GM18498 (cell line): ENCODE measurements around the gene KLHL11.
"Not testable (repeated sequence)": the region's sequence is repeated elsewhere in the genome, so short reads cannot be mapped to it uniquely, and the experiment has no call there.

Experiments
- ATAC-seq: cut with Tn5 transposase; IDR thresholded peaks from one replicate; pipeline ENCODE4 v1.9.1; 2021; ENCODE audit warnings: mild to moderate bottlenecking, moderate library complexity; ENCODE audit not compliant: unreplicated experiment

KLHL11 gene

DNA sequence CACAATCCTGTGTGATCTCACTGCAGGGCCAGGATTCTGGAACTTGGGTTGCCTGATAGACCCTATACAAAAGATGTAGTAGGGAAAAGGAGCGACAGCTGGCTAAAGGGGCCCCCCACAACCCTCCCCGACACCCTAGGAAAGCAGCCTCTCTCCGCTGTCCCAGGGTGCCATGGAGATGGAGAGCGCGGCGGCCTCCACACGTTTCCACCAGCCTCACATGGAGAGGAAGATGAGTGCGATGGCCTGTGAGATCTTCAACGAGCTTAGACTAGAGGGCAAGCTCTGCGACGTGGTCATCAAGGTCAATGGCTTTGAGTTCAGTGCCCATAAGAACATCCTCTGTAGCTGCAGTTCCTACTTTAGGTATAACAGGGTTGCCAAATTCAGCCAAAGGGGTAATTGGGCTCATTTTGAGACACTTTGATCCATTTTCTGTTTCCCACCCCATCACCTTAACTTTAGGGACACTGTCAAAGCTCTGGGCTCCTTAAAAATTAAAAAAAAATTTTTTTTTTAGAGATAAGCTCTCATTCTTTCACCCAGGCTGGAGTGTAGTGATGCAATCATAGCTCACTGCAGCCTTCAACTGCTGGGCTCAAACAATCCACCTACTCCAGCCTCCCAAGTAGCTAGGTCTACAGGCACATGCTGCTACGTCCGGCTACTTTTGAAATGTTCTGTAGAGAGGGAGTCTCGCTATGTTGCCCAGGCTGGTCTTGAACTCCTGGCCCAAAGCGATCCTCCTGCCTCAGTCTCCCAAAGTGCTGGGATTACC lies 27.3 kb downstream of the KLHL11 start, which contains the start of gene KLHL10:
TSS of gene KLHL10 (plus strand) at position 65 of the 778 bp plus-strand sequence. CDS start at position 173, 108 bp downstream.
- ATAC-seq = no peak

DNA sequence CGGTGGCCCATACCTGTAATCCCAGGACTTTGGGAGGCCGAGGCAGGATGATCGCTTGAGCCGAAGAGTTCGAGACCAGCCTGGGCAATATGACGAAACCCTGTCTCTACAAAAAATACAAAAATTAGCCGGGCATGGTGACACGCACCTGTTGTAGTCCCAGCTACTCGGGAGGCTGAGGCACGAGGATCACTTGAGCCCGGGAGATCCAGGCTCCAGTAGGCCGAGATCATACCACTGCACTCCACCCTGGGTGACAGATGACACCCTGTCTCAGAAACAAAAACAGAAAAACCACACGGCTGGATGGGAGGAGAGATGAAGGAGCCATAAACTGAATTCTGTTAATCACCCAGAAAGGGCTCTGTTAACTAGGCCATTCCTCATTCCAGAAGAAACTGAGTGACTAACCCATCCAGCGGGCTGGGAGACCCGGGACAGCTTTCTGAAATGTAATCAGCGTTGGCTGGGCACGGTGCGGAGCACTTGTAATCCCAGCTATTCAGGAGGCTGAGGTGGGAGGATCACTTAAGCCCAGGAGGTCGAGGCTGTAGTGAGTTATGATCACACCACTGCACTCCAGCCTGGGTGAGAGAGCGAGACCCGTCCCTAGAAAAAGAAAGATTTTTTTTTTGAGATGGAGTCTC lies 28.6 kb downstream of the KLHL11 start:
- no peak for ATAC-seq

DNA sequence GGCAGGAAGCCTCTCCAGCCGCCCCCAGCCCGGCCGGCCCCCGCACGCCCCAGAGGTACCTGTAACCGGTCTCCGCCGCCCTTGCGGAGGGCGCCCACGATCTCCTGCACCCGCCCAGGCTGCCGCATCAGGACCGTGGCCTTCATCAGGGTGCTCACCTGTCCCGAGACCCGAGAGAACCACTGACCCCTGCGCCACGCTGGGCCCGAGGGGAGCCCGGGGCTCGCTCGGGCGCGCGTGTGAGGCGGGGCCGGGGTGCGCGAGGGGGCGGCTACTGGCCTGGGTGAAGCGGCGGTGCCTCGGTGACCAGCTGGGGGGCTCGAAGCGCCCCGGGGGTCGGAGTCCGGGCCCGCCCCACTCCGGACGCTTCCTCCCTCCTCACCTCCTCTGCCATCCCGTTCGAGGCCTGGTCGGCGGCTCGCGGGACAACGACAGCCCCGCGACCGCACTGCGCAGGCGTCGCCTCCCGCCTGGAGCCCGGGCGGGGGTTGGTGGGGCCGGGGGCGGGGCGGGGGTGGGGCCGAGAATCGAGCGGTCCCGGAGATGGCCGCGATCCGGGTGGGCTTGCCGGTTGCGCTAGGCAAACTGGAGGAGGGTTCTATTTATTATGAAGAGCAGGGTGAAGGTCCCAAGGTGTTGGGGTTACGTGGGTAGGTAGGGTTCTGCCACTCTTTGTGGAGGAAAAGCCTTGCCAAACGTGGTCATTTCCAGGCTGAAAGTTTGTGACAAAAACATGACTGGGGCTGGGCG lies 29.2 kb downstream of the KLHL11 start, which contains the start of gene NT5C3B:
TSS of gene NT5C3B (minus strand) at position 433 of the 750 bp plus-strand sequence. CDS start at position 394, 39 bp downstream.
- peak; percentile 62 for ATAC-seq

DNA sequence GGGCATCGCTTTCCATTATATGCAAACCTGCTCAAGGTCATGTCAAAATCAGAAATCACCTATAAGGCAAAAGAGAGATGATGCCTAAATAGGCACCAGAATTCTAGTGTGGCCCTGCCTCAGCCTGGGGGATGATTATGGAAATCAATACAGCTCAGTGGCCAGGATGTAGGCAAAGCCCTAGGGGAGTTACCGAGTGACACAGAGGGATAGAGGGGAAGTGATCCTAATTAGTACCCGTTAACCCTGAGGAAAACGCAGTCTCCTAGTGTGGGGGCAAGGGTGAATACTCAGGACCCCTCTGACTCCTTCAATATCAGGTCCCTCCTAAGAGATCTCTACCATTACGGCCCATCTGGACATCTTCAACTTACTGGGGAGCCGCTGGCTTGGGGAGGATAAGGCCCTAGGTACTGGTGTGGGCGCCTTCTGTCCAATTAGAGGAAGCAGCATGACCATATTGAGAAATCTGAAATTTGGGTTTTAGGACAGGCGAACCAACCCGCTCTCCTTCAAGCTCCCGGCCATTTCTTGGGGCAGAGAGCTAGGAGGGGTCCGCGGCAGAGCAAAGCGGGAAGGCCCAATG lies 29.9 kb downstream of the KLHL11 start:
- peak; percentile 33 for ATAC-seq

DNA sequence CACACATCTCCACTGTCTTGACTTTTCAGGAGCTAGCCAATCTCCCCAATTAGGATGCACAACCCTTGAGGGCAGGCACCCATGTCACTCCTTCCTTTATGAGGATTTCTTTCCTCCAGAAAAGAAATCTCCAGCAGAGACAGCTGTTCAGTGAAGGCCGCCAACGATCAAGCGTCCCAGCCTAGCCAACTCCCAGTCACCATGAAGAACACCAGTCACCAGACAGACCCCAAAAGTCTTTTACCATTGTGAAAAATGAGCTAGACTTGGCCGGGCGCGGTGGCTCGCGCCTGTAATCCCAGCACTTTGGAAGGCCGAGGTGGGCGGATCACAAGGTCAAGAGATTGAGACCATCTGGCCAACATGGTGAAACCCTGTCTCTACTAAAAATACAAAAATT lies 35.3 kb downstream of the KLHL11 start:
- not testable (repeated sequence) for ATAC-seq

DNA sequence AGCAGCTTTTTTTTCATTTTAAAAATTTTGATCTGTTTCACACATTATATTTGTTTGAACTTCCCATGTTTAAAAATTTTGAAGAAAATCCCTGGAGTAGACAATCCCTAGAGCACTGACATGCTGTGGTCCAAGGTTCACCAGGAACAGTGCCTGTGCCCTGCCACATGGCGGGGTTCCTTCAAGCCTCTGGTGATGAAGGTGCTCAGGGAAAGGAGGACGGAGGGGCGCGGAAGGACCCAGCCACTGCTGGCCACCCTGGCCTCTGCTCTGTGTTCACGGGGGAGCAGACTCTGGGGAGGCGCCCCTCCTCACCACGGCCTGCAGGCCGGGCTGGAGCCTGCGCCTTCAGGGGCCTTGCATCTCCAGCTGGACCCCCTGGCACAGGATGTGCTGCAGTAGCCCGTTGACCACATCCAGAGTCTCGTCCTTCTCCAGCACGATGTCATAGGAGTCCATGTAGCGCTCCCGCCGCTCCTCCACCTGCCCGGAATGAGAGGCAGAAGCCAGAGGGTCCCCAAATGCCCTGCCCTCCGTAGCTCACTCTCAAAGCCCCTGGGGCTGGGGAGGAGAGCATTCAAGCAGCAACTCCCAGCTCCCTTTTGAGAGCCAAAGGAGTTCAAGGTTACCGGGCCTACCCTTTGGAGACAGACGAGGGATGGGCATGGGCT lies 39.9 kb downstream of the KLHL11 start:
- ATAC-seq = no peak

DNA sequence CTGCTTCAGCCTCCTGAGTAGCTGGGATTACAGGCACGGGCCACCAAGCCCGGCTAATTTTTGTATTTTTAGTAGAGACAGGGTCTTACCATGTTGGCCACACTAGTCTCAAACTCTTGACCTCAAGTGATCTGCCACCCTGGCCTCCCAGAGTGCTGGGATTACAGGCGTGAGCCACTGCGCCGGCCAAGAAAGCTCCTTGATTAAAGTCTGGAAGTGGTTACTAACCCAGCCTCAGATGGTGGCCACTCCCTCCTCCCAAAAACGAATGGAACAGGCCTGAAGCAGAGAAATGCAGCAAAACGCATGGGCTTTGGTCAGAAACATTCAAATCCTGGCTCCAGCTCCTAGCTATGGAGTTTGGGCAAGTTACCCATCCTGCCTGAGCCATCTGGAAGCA lies 41.1 kb downstream of the KLHL11 start:
- ATAC-seq = no peak

DNA sequence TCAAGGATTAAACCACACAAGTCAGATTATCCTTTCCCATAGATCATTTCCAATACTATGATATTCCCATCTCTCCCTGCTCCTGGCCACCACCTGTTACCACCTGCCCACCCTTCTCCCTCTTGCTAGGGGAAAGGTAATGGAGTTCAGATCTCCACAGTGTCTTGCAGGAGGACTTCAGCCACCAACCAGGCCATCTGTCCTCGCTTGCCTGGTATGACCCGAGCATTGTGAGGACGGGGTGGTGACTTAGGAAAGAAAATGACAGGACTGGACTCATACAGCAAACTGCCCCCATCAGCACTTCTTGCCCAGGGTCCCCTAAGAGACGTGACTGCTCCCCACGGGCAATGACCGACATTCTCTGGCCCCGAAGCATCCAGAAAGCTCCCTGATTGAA lies 41.6 kb downstream of the KLHL11 start:
- no peak for ATAC-seq

DNA sequence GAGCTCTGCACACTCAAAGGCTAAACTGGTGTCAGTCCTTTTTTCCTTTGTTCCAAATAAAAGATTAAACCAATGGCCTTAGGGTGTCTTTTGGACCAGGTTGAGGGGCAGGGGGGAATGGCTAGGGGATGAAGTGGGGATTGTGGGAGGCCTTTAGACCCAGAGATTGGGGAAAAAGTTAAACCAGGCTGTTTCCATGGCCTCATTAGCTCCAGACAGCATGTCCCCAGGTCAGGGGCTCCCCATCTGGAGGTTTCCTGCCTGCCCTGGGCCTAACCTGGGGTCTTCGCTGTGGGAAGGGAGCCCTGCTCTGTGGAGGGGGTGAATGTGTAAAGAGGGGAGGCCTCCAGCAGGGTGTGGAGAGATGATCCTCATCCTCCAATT lies 42.1 kb downstream of the KLHL11 start:
- no peak for ATAC-seq

DNA sequence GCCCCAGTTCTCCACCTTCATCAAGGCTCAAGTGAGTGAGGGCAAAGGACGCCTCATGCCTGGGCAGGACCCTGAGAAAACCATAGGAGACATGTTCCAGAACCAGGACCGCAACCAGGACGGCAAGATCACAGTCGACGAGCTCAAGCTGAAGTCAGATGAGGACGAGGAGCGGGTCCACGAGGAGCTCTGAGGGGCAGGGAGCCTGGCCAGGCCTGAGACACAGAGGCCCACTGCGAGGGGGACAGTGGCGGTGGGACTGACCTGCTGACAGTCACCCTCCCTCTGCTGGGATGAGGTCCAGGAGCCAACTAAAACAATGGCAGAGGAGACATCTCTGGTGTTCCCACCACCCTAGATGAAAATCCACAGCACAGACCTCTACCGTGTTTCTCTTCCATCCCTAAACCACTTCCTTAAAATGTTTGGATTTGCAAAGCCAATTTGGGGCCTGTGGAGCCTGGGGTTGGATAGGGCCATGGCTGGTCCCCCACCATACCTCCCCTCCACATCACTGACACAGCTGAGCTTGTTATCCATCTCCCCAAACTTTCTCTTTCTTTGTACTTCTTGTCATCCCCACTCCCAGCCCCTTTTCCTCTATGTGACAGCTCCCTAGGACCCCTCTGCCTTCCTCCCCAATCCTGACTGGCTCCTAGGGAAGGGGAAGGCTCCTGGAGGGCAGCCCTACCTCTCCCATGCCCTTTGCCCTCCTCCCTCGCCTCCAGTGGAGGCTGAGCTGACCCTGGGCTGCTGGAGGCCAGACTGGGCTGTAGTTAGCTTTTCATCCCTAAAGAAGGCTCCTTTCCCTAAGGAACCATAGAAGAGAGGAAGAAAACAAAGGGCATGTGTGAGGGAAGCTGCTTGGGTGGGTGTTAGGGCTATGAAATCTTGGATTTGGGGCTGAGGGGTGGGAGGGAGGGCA lies 42.7 kb downstream of the KLHL11 start:
- no peak for ATAC-seq

DNA sequence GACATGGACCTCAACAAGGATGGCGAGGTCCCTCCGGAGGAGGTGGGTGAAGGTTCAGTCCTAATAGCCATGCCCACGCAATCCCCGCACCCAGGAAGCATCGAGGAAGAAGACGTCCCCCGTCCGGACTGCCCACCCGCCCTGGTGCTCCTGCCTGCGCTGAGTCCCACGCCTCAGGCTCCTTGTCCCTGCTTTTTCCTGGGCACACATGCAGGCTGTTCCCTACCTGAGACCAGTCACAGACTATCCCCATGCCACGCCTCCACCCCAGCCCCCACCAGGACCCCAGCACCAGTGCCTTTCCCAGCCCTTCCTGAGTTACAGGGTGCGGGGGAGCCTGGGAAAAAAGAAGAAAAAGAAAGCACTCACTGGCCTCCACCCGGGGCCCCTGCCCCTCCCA lies 43.4 kb downstream of the KLHL11 start:
- ATAC-seq = no peak

DNA sequence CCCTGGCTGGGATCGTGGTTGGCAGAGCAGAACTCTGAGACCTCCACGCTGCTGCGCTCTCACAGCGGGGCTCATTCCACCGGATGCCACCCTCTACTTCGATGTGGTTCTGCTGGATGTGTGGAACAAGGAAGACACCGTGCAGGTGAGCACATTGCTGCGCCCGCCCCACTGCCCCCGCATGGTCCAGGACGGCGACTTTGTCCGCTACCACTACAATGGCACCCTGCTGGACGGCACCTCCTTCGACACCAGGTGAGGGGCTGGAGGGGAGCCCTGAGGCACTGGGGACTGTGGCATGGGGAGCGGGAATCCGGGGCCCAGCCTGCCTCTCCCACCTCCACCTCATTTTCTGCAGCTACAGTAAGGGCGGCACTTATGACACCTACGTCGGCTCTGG lies 47.2 kb downstream of the KLHL11 start:
- no peak for ATAC-seq

DNA sequence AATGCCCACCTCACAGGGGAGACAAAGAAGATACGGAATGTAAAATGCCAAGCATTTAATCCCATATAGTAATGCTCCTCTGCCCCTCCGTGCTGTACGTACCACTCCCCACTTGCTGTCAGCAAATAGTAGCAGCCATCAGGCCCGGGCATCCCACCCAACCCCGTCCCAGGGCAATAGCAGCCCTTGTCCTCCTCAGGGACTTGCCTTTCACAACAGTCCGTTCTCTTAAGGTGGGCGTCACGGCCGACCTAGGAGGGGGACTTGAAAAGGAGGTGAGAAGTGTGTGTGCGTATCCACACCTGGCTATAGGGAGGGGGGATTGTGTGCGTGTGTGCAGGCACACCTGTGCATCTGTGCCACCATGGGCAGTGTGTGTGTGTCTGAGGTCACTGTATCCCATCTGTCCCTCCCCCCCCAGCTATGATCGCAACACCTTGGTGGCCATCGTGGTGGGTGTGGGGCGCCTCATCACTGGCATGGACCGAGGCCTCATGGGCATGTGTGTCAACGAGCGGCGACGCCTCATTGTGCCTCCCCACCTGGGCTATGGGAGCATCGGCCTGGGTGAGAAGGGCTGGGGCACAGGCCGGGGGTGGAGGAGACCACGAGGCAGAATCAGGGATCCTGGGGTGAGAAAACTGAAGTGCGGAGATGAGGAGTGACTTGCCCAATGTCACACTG lies 48.4 kb downstream of the KLHL11 start:
- no peak for ATAC-seq

DNA sequence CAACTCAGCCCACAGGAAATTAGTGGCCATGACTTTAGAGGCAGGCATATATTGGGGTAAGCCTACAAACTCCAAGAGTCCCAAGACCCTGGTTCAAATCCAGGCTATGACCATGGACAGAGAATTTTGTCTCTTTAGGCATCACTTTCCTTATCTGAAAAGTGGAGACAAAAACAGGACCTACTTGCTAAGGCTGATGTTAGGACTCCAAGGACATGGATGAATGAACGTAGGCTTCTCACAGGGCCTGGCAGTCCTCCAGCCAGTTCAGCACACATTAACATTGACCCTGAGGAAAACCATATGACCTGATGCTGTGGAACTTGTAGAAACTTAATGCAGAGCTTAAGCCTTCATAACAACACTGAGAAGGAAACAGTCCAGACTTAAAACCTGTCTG lies 51.0 kb downstream of the KLHL11 start:
- no peak for ATAC-seq

DNA sequence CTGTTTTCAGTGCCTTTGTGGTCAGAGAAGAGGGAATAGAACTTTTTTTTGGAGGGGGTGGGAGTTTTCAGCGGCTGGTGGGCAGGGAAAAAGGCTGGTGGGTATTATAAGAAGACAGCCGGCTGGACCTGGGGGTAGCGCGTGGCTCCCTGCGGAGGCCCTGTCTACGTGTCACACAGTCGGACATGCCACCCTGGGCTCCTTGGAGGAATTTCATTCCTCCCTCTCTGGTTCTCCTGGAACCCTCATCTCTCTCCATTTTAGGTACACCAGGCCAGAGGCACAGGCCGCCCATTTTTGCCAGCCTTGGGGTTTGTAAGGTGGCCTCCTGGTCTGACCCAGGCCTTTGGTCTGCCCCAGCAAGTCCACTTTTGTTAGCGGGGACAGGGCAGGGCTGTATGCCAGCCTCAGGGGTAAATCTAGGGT lies 51.5 kb downstream of the KLHL11 start:
- no peak for ATAC-seq

DNA sequence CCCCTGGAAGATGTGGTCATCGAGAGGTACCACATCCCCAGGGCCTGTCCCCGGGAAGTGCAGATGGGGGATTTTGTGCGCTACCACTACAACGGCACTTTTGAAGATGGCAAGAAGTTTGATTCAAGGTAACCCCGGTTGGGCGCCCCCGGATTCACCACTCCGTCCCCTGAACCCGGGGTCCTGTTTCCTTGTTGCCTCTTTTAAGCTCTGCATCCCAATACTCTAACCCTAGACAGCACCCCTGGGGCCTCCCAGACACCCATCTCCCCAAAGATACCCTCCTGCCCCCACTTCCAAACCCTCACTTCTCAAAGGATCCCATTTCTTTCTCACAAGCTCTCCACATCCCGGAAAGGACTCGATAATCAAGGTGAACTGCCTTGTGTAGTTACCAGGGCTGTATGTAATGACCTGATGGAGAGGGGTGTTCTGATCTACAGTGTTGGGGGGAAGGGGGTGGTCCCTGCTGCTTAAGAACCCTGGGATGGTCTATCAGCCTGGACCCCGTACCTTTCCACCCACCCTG lies 52.0 kb downstream of the KLHL11 start:
- ATAC-seq = no peak

DNA sequence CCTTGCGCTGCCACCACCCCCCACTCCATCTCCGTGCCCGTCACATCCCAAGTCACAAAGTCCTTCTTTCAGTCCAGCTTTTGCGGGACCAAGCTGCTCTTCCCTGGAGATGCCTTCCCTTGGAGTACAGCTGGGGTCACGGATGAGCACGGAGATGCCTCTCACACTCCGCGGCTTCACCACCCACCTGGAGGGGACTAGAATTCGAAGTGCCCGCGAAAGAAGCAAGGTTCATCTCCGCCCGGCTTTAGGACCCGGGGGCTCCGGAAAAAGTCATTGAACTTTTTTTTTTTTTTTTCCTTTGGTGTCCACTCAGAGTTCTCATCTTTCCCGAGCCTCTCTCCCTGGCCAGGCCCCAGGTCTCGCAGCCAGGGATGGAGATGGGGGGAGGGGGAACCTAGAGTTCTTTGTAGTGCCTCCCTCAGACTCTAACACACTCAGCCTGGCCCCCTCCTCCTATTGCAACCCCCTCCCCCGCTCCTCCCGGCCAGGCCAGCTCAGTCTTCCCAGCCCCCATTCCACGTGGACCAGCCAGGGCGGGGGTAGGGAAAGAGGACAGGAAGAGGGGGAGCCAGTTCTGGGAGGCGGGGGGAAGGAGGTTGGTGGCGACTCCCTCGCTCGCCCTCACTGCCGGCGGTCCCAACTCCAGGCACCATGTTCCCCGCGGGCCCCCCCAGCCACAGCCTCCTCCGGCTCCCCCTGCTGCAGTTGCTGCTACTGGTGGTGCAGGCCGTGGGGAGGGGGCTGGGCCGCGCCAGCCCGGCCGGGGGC lies 52.7 kb downstream of the KLHL11 start, which contains the start of gene FKBP10:
TSS of gene FKBP10 (plus strand) at position 624 of the 771 bp plus-strand sequence. CDS start at position 655, 31 bp downstream.
- ATAC-seq = no peak
